Right lobe of liver (tissue), 6 donors: ENCODE measurements around the gene CTSA. TPM values are rescaled to one million over a fixed set of nuclear protein-coding genes. Genes with fewer than 3 reads are reported as not detected.

Experiments used
- ATAC-seq, 4 donors: fragments of 200-7000 bp; cut with Tn5 transposase; one replicate each; pipeline ENCODE4 v1.9.1; 2020; ENCODE audit warnings: mild to moderate bottlenecking in 4 of 4, moderate library complexity in 4 of 4
- DNase-seq, 3 donors: peaks; one replicate each; pipeline ENCODE4 v3.0.0-alpha.2; 2020
- H3K27ac ChIP-seq, 3 donors: fragments of 200-600 bp; one replicate each; pipeline ENCODE4 v1.8.0; 2022
- H3K27me3 ChIP-seq, 2 donors: fragments of 200-600 bp; one replicate each; pipeline ENCODE4 v1.8.0; 2022
- H3K36me3 ChIP-seq, 4 donors: fragments of 200-600 bp; sonication (generic) in 1 of 4; one replicate each; pipeline versions ENCODE4 v1.5.1 to v1.8.0; 2017 to 2022; ENCODE audit warnings: control low read depth in 1 of 4
- H3K4me1 ChIP-seq, 4 donors: fragments of 200-600 bp; sonication (generic) in 1 of 4; one replicate each; pipeline versions ENCODE4 v1.5.1 to v1.8.0; 2017 to 2022; ENCODE audit warnings: control low read depth in 1 of 4
- H3K4me3 ChIP-seq, 3 donors: fragments of 200-600 bp; one replicate each; pipeline ENCODE4 v1.8.0; 2022
- H3K9me3 ChIP-seq, 4 donors: fragments of 200-600 bp; sonication (generic) in 1 of 4; one replicate each; pipeline versions ENCODE4 v1.5.1 to v1.8.0; 2017 to 2022; ENCODE audit warnings: control low read depth in 1 of 4
- POLR2A ChIP-seq: fragments of 450-650 bp; IDR thresholded peaks from one replicate; pipeline ENCODE4 v1.6.1; 2017; ENCODE audit warnings: antibody characterized with exemption, mild to moderate bottlenecking
- WGBS: methylation state at CpG from one replicate; pipeline ENCODE4 v1.1.6; 2018; ENCODE audit warnings: low coverage, low lambda C conversion rate; ENCODE audit not compliant: insufficient coverage; ENCODE audit errors: missing lambda C conversion rate; 5-methylcytosine and 5-hydroxymethylcytosine counted together
- intact Hi-C, 2 donors: fragments of 100-400 bp; cut with DNase I; formaldehyde crosslinking; loops; one replicate each; pipeline versions ENCODE4 v1.11.2 to v1.14.1; 2022
- total RNA-seq, 6 experiments: library from RNA; depleted of rRNA in 2 of 6; stranded (reverse); fragments of >200 nt in 2 of 6; fragmentation: NEBNext Ultra II Directional in 3 of 6; extraction: Animal tissue kit (Norgen Biotek cat#: 25700) in 3 of 6; gene quantifications; one replicate each; pipeline versions ENCODE4 v1.1.0 to v1.2.4, GENCODE V29; 2016 to 2023
- TF ChIP-seq, protein P1 (sequence below), 4 donors: fragments of 200-600 bp in 3 of 4; fragments of 450-650 bp in 1 of 4; IDR thresholded peaks; one replicate each; pipeline versions ENCODE4 v1.5.1 to v1.8.0; 2016 to 2022; ENCODE audit warnings: antibody characterized with exemption in 4 of 4, mild to moderate bottlenecking in 2 of 4
- donor health status: DM: no; HTN: yes; CAD: no.
- donor health status: DM: no; HTN: no; CAD: no.
- donor health status: DM: no; HTN: no; CAD: no.
- donor health status: DM: no; HTN: yes; CAD: no.
- donor health status: DM: no; HTN: yes; CAD: no.

Gene CTSA
- total RNA-seq, 6 experiments from 2014 or later = 54.4 to 194 (median 134) TPM

DNA sequence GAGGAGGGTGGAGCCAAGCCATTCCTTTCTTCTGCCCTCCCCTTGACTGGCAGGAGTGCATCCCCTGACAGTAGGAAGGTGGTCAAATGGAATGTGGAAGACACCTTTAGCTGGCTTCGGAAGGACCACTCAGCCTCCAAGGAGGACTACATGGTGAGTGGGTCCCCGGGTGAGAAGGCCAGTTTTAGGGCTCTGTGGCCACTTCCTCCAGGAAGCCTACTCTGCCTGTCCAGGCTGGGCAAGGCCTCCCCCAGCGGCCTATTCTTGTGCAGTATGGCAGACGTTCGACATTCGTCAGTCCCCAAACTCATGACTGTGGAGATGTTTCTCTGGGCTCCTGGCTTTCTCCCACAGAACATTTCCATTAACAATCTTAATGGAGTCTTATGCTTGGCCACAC, 52.5 kb downstream of the CTSA start:
- WGBS = no CpG with 5 or more reads among the region's 6 CpGs
- H3K27ac ChIP-seq = peak overlapping the region in 1 of 3 donors; percentile 34

DNA sequence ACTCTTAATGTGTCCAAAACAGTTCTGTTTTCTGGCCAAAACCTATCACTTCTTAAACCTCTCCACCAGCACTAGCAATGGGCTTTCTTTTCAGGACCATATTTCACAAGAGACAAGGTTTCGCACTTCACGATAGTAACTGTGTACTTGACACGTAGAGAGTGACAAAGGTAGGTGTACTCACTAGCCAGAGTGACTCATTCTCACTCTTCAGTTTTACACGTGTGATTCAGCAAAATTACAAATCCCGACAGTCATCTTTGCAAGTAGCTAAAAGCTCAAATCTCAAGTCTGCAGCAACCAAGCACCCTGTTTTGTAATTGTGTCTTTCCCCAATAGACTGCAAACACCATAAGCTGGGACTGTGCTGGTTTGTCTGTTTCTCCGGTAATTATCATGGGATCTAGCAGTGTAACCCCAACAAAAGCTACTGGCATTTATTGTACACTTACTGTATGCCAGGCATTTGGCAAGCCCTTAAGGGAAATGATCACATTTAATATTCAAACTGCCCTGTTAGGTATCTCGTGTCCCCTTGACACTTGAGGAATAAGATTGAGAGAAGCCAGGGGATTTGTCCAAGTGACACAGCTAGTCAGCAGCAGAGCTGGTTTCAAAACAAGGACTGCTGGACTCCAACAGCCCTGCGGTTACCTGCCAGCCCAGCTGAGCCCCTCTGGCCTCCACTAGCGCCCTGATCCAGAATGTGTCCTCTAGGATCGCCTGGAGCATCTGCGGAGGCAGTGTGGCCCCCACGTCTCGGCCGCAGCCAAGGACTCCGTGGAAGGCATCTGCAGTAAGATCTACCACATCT, 53.2 kb downstream of the CTSA start:
- Histone ChIP-seq H3K9me3 (no peaks in the 10 kb centered on the region), H3K4me1 (peaks cover 0 to 23% (median 3%) of the 10 kb centered on the region in 4 donors), H3K27me3 (no peaks in the 10 kb centered on the region), H3K36me3 (peaks cover 7 to 82% (median 29%) of the 10 kb centered on the region in 4 donors), H3K4me3 (no peak overlapping the region), H3K27ac (peak overlapping the region in 1 of 3 donors; percentile 34)
- ATAC-seq = peak in 1 of 4 donors; percentile 29
- no peak for DNase-seq
- no peak for TF ChIP-seq POLR2A
- TF ChIP-seq, protein P1, sequence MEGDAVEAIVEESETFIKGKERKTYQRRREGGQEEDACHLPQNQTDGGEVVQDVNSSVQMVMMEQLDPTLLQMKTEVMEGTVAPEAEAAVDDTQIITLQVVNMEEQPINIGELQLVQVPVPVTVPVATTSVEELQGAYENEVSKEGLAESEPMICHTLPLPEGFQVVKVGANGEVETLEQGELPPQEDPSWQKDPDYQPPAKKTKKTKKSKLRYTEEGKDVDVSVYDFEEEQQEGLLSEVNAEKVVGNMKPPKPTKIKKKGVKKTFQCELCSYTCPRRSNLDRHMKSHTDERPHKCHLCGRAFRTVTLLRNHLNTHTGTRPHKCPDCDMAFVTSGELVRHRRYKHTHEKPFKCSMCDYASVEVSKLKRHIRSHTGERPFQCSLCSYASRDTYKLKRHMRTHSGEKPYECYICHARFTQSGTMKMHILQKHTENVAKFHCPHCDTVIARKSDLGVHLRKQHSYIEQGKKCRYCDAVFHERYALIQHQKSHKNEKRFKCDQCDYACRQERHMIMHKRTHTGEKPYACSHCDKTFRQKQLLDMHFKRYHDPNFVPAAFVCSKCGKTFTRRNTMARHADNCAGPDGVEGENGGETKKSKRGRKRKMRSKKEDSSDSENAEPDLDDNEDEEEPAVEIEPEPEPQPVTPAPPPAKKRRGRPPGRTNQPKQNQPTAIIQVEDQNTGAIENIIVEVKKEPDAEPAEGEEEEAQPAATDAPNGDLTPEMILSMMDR (IDR thresholded peaks at IDR 0.05) = no peak
- WGBS = 59% methylated on average over 9 of the region's 15 CpGs
- intact Hi-C loops = loop anchor here in 1 of 2 donors (10.0 kb wide), 1 partner anchor 50 kb away; the partner anchor contains the start of genes CTSA and NEURL2

More for the DNA sequence above, 52.5 kb downstream of the CTSA start:
- Histone ChIP-seq H3K4me1 (peaks cover 0 to 23% (median 3%) of the 10 kb centered on the region in 4 donors), H3K27me3 (no peaks in the 10 kb centered on the region), H3K9me3 (no peaks in the 10 kb centered on the region), H3K36me3 (peaks cover 9 to 84% (median 26%) of the 10 kb centered on the region in 4 donors), H3K4me3 (no peak overlapping the region)
- TF ChIP-seq, protein P1 (IDR thresholded peaks at IDR 0.05) = no peak
- TF ChIP-seq POLR2A = no peak
- ATAC-seq = no peak
- intact Hi-C loops = loop anchor here in 1 of 2 donors (10.0 kb wide), 1 partner anchor 49 kb away; the partner anchor contains the start of genes CTSA and NEURL2
- DNase-seq = no peak

DNA sequence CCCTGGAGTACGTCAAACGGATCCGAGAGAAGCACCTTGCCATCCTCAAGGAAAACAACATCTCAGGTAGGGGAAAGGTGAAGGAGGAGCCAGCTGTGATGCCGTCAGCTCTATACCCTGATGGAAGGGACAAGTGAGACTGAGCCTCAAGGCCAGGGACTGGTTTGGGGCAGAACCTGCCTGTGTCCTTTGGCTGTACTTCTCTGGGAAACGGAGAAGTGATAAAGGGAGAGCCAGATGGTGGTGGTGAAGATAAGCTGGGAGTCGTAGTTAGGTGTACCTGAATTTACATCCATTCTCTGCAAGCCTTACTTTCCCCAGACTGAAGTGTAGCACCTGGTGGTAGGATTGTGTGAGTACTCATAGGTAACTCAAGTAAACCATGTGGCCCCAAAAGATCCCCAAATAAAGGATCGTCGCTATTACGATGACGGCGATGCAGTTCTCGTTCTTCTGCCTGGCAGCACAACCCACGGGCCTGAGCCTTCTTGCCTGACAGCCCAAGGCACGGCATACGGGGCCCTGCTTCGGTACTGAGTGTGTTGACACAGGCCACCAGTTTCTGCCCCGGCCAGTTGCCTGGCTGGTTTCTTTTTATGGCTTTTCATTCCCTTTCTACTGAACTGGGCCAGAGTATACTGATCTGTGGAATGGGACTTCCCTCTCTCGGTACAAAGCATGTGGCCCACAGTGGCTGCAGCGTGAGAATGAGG, 54.0 kb downstream of the CTSA start:
- Histone ChIP-seq H3K4me3 (no peak overlapping the region), H3K36me3 (peaks cover 5 to 82% (median 33%) of the 10 kb centered on the region in 4 donors), H3K27me3 (no peaks in the 10 kb centered on the region), H3K4me1 (peaks cover 0 to 23% (median 3%) of the 10 kb centered on the region in 4 donors), H3K27ac (peak overlapping the region in 1 of 3 donors; percentile 0), H3K9me3 (no peaks in the 10 kb centered on the region)
- ATAC-seq (no peak), DNase-seq (no peak)
- 91% methylated on average over 17 of the region's 19 CpGs for WGBS
- TF ChIP-seq POLR2A = no peak
- TF ChIP-seq, protein P1 (IDR thresholded peaks at IDR 0.05) = no peak
- intact Hi-C loops = loop anchor here in 1 of 2 donors (10.0 kb wide), 1 partner anchor 50 kb away; the partner anchor contains the start of genes CTSA and NEURL2

DNA sequence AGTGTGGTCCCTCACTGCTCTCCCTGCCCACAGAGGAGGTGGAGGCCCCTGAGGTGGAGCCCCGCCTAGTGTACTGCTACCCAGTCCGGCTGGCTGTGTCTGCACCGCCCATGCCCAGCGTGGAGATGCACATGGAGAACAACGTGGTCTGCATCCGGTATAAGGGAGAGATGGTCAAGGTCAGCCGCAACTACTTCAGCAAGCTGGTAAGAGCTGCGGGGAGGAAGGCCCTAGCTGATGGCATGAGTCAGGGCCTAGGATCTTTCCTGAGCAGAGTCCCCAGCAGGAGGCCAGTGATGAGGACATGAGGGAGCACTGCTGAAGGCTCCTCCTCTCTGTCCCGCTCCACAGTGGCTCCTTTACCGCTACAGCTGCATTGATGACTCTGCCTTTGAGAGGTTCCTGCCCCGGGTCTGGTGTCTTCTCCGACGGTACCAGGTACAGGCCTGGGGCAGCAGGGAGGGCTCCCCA, 54.6 kb downstream of the CTSA start:
- intact Hi-C loops = loop anchor here in 1 of 2 donors (10.0 kb wide), 1 partner anchor 51 kb away; the partner anchor contains the start of genes CTSA and NEURL2
- Histone ChIP-seq H3K4me3 (no peak overlapping the region), H3K36me3 (peaks cover 5 to 80% (median 34%) of the 10 kb centered on the region in 4 donors), H3K27ac (peak overlapping the region; percentile 44 to 76 (median 61)), H3K9me3 (no peaks in the 10 kb centered on the region), H3K27me3 (no peaks in the 10 kb centered on the region), H3K4me1 (peaks cover 0 to 23% (median 3%) of the 10 kb centered on the region in 4 donors)
- WGBS = 80% methylated on average over 2 of the region's 13 CpGs
- no peak for DNase-seq
- TF ChIP-seq, protein P1 (IDR thresholded peaks at IDR 0.05) = no peak
- no peak for TF ChIP-seq POLR2A
- ATAC-seq = peak in 1 of 4 donors; percentile 6
